Esophagus muscularis mucosa (tissue), 4 donors: Measurements from ENCODE around the gene PAFAH1B2. TPM values are rescaled to one million over a fixed set of nuclear protein-coding genes. Genes with fewer than 3 reads are reported as not detected.

Experiments
- DNase-seq: peaks from one replicate; pipeline ENCODE4 v3.0.0-alpha.2; 2017; ENCODE audit errors: extremely low spot score
- H3K27ac ChIP-seq, 4 donors: fragments of 200-600 bp; sonication (generic); replicated peaks in 1 of 4; 1 replicate in 3 of 4; 2 replicates in 1 of 4; pipeline ENCODE4 v1.5.1; 2016 to 2019; ENCODE audit warnings: mild to moderate bottlenecking in 1 of 4
- H3K27me3 ChIP-seq, 4 donors: fragments of 200-600 bp; sonication (generic); one replicate each; pipeline versions ENCODE4 v1.5.1 to v1.6.0; 2016 to 2019
- H3K36me3 ChIP-seq, 4 donors: fragments of 200-600 bp; sonication (generic); one replicate each; pipeline ENCODE4 v1.5.1; 2016 to 2019
- H3K4me1 ChIP-seq, 4 donors: fragments of 200-600 bp; sonication (generic); one replicate each; pipeline ENCODE4 v1.5.1; 2016 to 2019
- H3K4me3 ChIP-seq, 4 donors: fragments of 200-600 bp; sonication (generic); 1 replicate in 2 of 4; 2 replicates in 2 of 4; pipeline ENCODE4 v1.5.1; 2016 to 2019; ENCODE audit warnings: mild to moderate bottlenecking in 4 of 4, moderate library complexity in 1 of 4
- H3K9me3 ChIP-seq, 4 donors: fragments of 200-600 bp; sonication (generic); 1 replicate in 3 of 4; 2 replicates in 1 of 4; pipeline ENCODE4 v1.5.1; 2016 to 2019
- CTCF ChIP-seq, 3 experiments: fragments of 200-600 bp in 2 of 3; fragments of 450-650 bp in 1 of 3; sonication (generic) in 2 of 3; IDR thresholded peaks; one replicate each; pipeline ENCODE4 v1.5.1; 2017 to 2019; ENCODE audit warnings: antibody characterized with exemption in 3 of 3, mild to moderate bottlenecking in 2 of 3, moderate library complexity in 1 of 3
- EP300 ChIP-seq: sonication (generic); formaldehyde crosslinking; IDR thresholded peaks from one replicate; pipeline ENCODE4 v1.6.1; 2017; ENCODE audit warnings: antibody characterized with exemption
- POLR2A ChIP-seq: fragments of 450-650 bp; IDR thresholded peaks from one replicate; pipeline ENCODE4 v1.6.1; 2017; ENCODE audit warnings: antibody characterized with exemption, moderate library complexity, mild to moderate bottlenecking, low read depth
- POLR2AphosphoS5 ChIP-seq, 2 donors: sonication (generic); formaldehyde crosslinking; IDR thresholded peaks; one replicate each; pipeline ENCODE4 v1.6.1; 2017; ENCODE audit warnings: antibody characterized with exemption in 2 of 2
- WGBS: methylation state at CpG from one replicate; pipeline ENCODE4 v1.1.5; 2018; 5-methylcytosine and 5-hydroxymethylcytosine counted together
- intact Hi-C: fragments of 100-400 bp; cut with DNase I; formaldehyde crosslinking; loops from one replicate; pipeline ENCODE4 v1.15.1; 2023
- total RNA-seq, 4 donors: library from RNA; depleted of rRNA; stranded (reverse); fragments of >200 nt; gene quantifications; one replicate each; pipeline versions ENCODE4 v1.1.0 to v1.2.1, GENCODE V29; 2016

The PAFAH1B2 gene
- total RNA-seq, 4 donors from 2014 or later = 40.3 to 63.0 (median 47.4) TPM

- WGBS = 89% methylated on average over 21 of the region's 22 CpGs
Observed at GRCh38 chr11:117189191-117189940, 45.3 kb downstream of the PAFAH1B2 start.

GRCh38 chr11:117189941-117190544 lies 46.0 kb downstream of the PAFAH1B2 start:
- peaks cover 55 to 95% (median 90%) of the 10 kb centered on the region in 4 donors for H3K36me3 ChIP-seq
- H3K4me3 ChIP-seq = no peak overlapping the region
- WGBS = 69% methylated on average over 5 of the region's 8 CpGs
- no peak for DNase-seq
- H3K27ac ChIP-seq = peak overlapping the region in 1 of 4 donors; percentile 18
- no peak for TF ChIP-seq CTCF (IDR thresholded peaks at IDR 0.05)
- TF ChIP-seq POLR2AphosphoS5 (IDR thresholded peaks at IDR 0.05) = no peak
- TF ChIP-seq EP300 = no peak
- TF ChIP-seq POLR2A = no peak
- intact Hi-C loops = no loop called here
- no peaks in the 10 kb centered on the region for H3K27me3 ChIP-seq
- H3K4me1 ChIP-seq = peaks cover 0 to 15% (median 8%) of the 10 kb centered on the region in 4 donors
- H3K9me3 ChIP-seq = no peaks in the 10 kb centered on the region

More at GRCh38 chr11:117189191-117189940, 45.3 kb downstream of the PAFAH1B2 start:
- peaks cover 0 to 15% (median 8%) of the 10 kb centered on the region in 4 donors for H3K4me1 ChIP-seq
- no peak overlapping the region for H3K4me3 ChIP-seq
- no peak for TF ChIP-seq POLR2AphosphoS5 (IDR thresholded peaks at IDR 0.05)
- no peak for TF ChIP-seq CTCF (IDR thresholded peaks at IDR 0.05)
- DNase-seq = no peak
- no peaks in the 10 kb centered on the region for H3K9me3 ChIP-seq
- peak overlapping the region in 1 of 4 donors; percentile 18 for H3K27ac ChIP-seq
- peaks cover 55 to 97% (median 93%) of the 10 kb centered on the region in 4 donors for H3K36me3 ChIP-seq
- intact Hi-C loops = no loop called here
- H3K27me3 ChIP-seq = no peaks in the 10 kb centered on the region

- Histone ChIP-seq H3K27ac (peak overlapping the region in 1 of 4 donors; percentile 23), H3K27me3 (no peaks in the 10 kb centered on the region), H3K36me3 (peaks cover 59 to 95% (median 93%) of the 10 kb centered on the region in 4 donors), H3K4me3 (no peak overlapping the region), H3K4me1 (peaks cover 0 to 12% (median 6%) of the 10 kb centered on the region in 4 donors), H3K9me3 (no peaks in the 10 kb centered on the region)
- TF ChIP-seq CTCF (IDR thresholded peaks at IDR 0.05) (no peak), EP300 (no peak), POLR2A (no peak), POLR2AphosphoS5 (IDR thresholded peaks at IDR 0.05) (no peak)
- 94% methylated on average over 16 of the region's 26 CpGs for WGBS
- intact Hi-C loops = no loop called here
- no peak for DNase-seq
Observed at GRCh38 chr11:117191680-117192400, 47.8 kb downstream of the PAFAH1B2 start.

- H3K36me3 ChIP-seq = peaks cover 58 to 91% (median 88%) of the 10 kb centered on the region in 4 donors
- H3K4me1 ChIP-seq = peaks cover 0 to 18% (median 10%) of the 10 kb centered on the region in 4 donors
- TF ChIP-seq EP300 (no peak), CTCF (IDR thresholded peaks at IDR 0.05) (no peak), POLR2AphosphoS5 (IDR thresholded peaks at IDR 0.05) (no peak), POLR2A (no peak)
- WGBS = 93% methylated on average over 17 of the region's 17 CpGs
- H3K4me3 ChIP-seq = no peak overlapping the region
- H3K27me3 ChIP-seq = no peaks in the 10 kb centered on the region
- H3K27ac ChIP-seq = peak overlapping the region in 1 of 4 donors; percentile 23
- intact Hi-C loops = no loop called here
- H3K9me3 ChIP-seq = no peaks in the 10 kb centered on the region
- no peak for DNase-seq
Observed at GRCh38 chr11:117192401-117192875, 48.4 kb downstream of the PAFAH1B2 start.
